A673 (cell line): ENCODE data around the gene LGR4. TPM values are rescaled to one million over a fixed set of nuclear protein-coding genes. Genes with fewer than 3 reads are reported as not detected.

ENCODE experiments used
- BruUV-seq: library from RNA; stranded (reverse); fragments of 400-500 nt; replicated peaks from 2 replicates; lab custom pipeline; 2021; lab: Mats Ljungman, UMichigan
- CTCF ChIA-PET: fragments of 300-600 bp; sonication (Branson Sonifier 250); formaldehyde crosslinking; loops from one replicate; lab custom pipeline; 2022; ENCODE audit warnings: antibody characterized with exemption; lab: Charles Lee
- POLR2A ChIA-PET: fragments of 300-600 bp; sonication (Branson Sonifier 250); formaldehyde crosslinking; loops from one replicate; lab custom pipeline; 2022; ENCODE audit warnings: antibody characterized with exemption; ENCODE audit not compliant: low non-redundant PET; lab: Charles Lee
- DNase-seq: peaks from one replicate; pipeline ENCODE4 v3.0.0-alpha.2; 2015; ENCODE audit warnings: low spot score
- H3K27ac ChIP-seq: fragments of 200-600 bp; sonication (generic); 2 replicates; pipeline ENCODE4 v1.5.1; 2016; ENCODE audit warnings: mixed run types, low read depth, mild to moderate bottlenecking, mixed read lengths, antibody characterized with exemption, low read length; ENCODE audit not compliant: poor library complexity, severe bottlenecking
- H3K27me3 ChIP-seq: fragments of 200-600 bp; sonication (generic); replicated peaks from 2 replicates; pipeline ENCODE4 v1.6.1; 2017; ENCODE audit warnings: mixed run types, low read depth, mild to moderate bottlenecking, mixed read lengths, antibody characterized with exemption, low read length; ENCODE audit not compliant: insufficient read depth, poor library complexity
- H3K36me3 ChIP-seq: fragments of 200-600 bp; sonication (generic); 2 replicates; pipeline ENCODE4 v1.6.1; 2016; ENCODE audit warnings: mixed run types, mild to moderate bottlenecking, mixed read lengths, antibody characterized with exemption, low read length; ENCODE audit not compliant: insufficient read depth, poor library complexity, severe bottlenecking
- H3K4me1 ChIP-seq: fragments of 200-600 bp; sonication (generic); 2 replicates; pipeline ENCODE4 v1.6.1; 2017; ENCODE audit warnings: mixed run types, mild to moderate bottlenecking, mixed read lengths, antibody characterized with exemption, low read length; ENCODE audit not compliant: insufficient read depth, poor library complexity, severe bottlenecking
- H3K4me3 ChIP-seq: fragments of 200-600 bp; sonication (generic); 2 replicates; pipeline ENCODE4 v1.5.1; 2016; ENCODE audit warnings: low read depth, mixed run types, mild to moderate bottlenecking, mixed read lengths, low read length; ENCODE audit not compliant: poor library complexity, severe bottlenecking
- H3K9me3 ChIP-seq: fragments of 200-600 bp; sonication (generic); 2 replicates; pipeline ENCODE4 v1.6.1; 2016; ENCODE audit warnings: mixed run types, low read depth, mild to moderate bottlenecking, mixed read lengths, antibody characterized with exemption, low read length; ENCODE audit not compliant: poor library complexity, severe bottlenecking
- CTCF ChIP-seq: fragments of 300-800, 200-600 bp; sonication (generic); conservative IDR thresholded peaks from 2 replicates; pipeline ENCODE4 v1.5.1; 2017; ENCODE audit warnings: low read depth, mild to moderate bottlenecking, antibody characterized with exemption, low read length, moderate library complexity, mixed read lengths
- EZH2 ChIP-seq: fragments of 200-600 bp; sonication (generic); IDR thresholded peaks from 2 replicates; pipeline ENCODE4 v1.6.1; 2017; ENCODE audit warnings: borderline replicate concordance, low read depth, mild to moderate bottlenecking, mixed read lengths, antibody characterized with exemption, low read length; ENCODE audit not compliant: poor library complexity, severe bottlenecking
- intact Hi-C: fragments of 100-400 bp; cut with micrococcal nuclease; formaldehyde crosslinking; loops from one replicate; pipeline ENCODE4 v1.10.0; 2022; ENCODE audit not compliant: unreplicated experiment
- total RNA-seq: library from RNA; stranded (reverse); gene quantifications from 2 replicates; pipeline ENCODE4 v1.2.3, GENCODE V29; 2021

Gene LGR4
- total RNA-seq, 1 experiment from 2014 or later, result 24.7 TPM

GRCh38 chr11:27447288-27448183 lies 25.1 kb downstream of the LGR4 start:
- Histone ChIP-seq H3K27ac (no peak overlapping the region), H3K36me3 (no peaks in the 10 kb centered on the region), H3K4me1 (peaks cover 40% of the 10 kb centered on the region), H3K9me3 (no peaks in the 10 kb centered on the region), H3K27me3 (no peaks in the 10 kb centered on the region), H3K4me3 (no peak overlapping the region)
- ChIA-PET CTCF (no interaction called here), POLR2A (no interaction called here)
- BruUV-seq, result no TSS peak
- no peak for TF ChIP-seq EZH2
- no peak for TF ChIP-seq CTCF
- no peak for DNase-seq
- intact Hi-C loops, result no loop called here

GRCh38 chr11:27445625-27446024 lies 27.0 kb downstream of the LGR4 start:
- no TSS peak for BruUV-seq
- intact Hi-C loops, result no loop called here
- POLR2A ChIA-PET, result no interaction called here
- Histone ChIP-seq H3K4me1 (peaks cover 23% of the 10 kb centered on the region), H3K36me3 (no peaks in the 10 kb centered on the region), H3K27me3 (no peaks in the 10 kb centered on the region), H3K9me3 (no peaks in the 10 kb centered on the region), H3K4me3 (no peak overlapping the region), H3K27ac (no peak overlapping the region)
- CTCF ChIA-PET, result no interaction called here
- no peak for DNase-seq
- TF ChIP-seq EZH2, result no peak
- no peak for TF ChIP-seq CTCF

DNA sequence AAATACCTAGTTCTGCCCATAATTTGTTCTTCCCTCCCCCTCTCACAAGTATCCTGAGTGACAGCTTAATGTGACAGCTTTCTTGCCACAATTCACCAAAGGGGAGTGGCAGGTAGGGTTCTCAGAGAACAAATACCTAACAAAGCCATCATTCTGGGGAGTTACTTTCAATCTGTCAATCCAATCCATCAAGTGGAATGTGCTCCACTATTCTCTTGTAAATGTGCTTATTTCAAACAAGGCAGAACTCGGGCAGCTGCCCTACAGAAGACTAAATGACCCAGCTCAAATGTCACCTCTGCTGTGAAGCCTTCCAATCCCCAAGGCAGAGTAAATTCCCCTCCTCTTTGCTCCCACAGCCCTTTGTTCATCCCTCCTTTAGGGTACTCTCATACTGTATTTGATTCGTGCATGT lies 27.8 kb downstream of the LGR4 start:
- no TSS peak for BruUV-seq

More for the DNA sequence above, 27.8 kb downstream of the LGR4 start:
- no peaks in the 10 kb centered on the region for H3K27me3 ChIP-seq
- TF ChIP-seq CTCF, result no peak
- TF ChIP-seq EZH2, result no peak
- intact Hi-C loops, result no loop called here
- H3K9me3 ChIP-seq, result no peaks in the 10 kb centered on the region
- H3K4me3 ChIP-seq, result no peak overlapping the region
- H3K36me3 ChIP-seq, result no peaks in the 10 kb centered on the region
- H3K27ac ChIP-seq, result no peak overlapping the region
- ChIA-PET CTCF (no interaction called here), POLR2A (interaction anchor here (0.6 kb wide), 2 partner anchors 28 to 53 kb away, joined by 3 to 8 read pairs; partner anchors contain the start of gene LGR4)
- H3K4me1 ChIP-seq, result peaks cover 23% of the 10 kb centered on the region
- DNase-seq, result no peak
